ENCODE results near the gene SCAF1.
A peak's percentile ranks its signal among the peaks of the same experiment; 100 is the strongest.

The SCAF1 gene

GRCh38 chr19:49664171-49665035, 22.4 kb downstream of the SCAF1 start:
- no peaks in the 10 kb centered on the region for H3K9me3 ChIP-seq (ENCODE audit: control insufficient read depth, low read length)
- H3K4me3 ChIP-seq (ENCODE audit: low read depth, low read length), result peak overlapping the region; percentile 96
- peak overlapping the region; percentile 100 for H3K4me2 ChIP-seq (ENCODE audit: low read length)
- no peaks in the 10 kb centered on the region for H3K79me2 ChIP-seq
- H3K27ac ChIP-seq, result peak overlapping the region; percentile 92
- TF ChIP-seq, protein P1, sequence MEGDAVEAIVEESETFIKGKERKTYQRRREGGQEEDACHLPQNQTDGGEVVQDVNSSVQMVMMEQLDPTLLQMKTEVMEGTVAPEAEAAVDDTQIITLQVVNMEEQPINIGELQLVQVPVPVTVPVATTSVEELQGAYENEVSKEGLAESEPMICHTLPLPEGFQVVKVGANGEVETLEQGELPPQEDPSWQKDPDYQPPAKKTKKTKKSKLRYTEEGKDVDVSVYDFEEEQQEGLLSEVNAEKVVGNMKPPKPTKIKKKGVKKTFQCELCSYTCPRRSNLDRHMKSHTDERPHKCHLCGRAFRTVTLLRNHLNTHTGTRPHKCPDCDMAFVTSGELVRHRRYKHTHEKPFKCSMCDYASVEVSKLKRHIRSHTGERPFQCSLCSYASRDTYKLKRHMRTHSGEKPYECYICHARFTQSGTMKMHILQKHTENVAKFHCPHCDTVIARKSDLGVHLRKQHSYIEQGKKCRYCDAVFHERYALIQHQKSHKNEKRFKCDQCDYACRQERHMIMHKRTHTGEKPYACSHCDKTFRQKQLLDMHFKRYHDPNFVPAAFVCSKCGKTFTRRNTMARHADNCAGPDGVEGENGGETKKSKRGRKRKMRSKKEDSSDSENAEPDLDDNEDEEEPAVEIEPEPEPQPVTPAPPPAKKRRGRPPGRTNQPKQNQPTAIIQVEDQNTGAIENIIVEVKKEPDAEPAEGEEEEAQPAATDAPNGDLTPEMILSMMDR (IDR thresholded peaks at IDR 0.05), result no peak
- H2AFZ ChIP-seq, result peak overlapping the region; percentile 93
- peak overlapping the region; percentile 5 for H3K9ac ChIP-seq
- H3K27me3 ChIP-seq (ENCODE audit: control insufficient read depth, insufficient read depth, low read length), result no peaks in the 10 kb centered on the region
- H3K4me1 ChIP-seq, result no peaks in the 10 kb centered on the region
- no peaks in the 10 kb centered on the region for H3K36me3 ChIP-seq (ENCODE audit: control insufficient read depth, insufficient read depth, low read length)

GRCh38 chr19:49665036-49665350, 23.0 kb downstream of the SCAF1 start:
- peak overlapping the region; percentile 96 for H3K4me3 ChIP-seq (ENCODE audit: low read depth, low read length)
- TF ChIP-seq, protein P1 (IDR thresholded peaks at IDR 0.05), result no peak
- no peaks in the 10 kb centered on the region for H3K36me3 ChIP-seq (ENCODE audit: control insufficient read depth, insufficient read depth, low read length)
- no peaks in the 10 kb centered on the region for H3K79me2 ChIP-seq
- no peaks in the 10 kb centered on the region for H3K27me3 ChIP-seq (ENCODE audit: control insufficient read depth, insufficient read depth, low read length)
- no peaks in the 10 kb centered on the region for H3K9me3 ChIP-seq (ENCODE audit: control insufficient read depth, low read length)
- H3K4me2 ChIP-seq (ENCODE audit: low read length), result peak overlapping the region; percentile 100
- peak overlapping the region; percentile 5 for H3K9ac ChIP-seq
- H3K4me1 ChIP-seq, result no peaks in the 10 kb centered on the region
- H3K27ac ChIP-seq, result peak overlapping the region; percentile 92
- peak overlapping the region; percentile 93 for H2AFZ ChIP-seq

- Histone ChIP-seq H3K4me3 (ENCODE audit: low read depth, low read length) (peak within 1 kb of the TSS; percentile 96), H3K79me2 (no peaks in the 10 kb centered on the region), H3K27ac (peak within 1 kb of the TSS; percentile 92), H2AFZ (peak within 1 kb of the TSS; percentile 93), H3K4me1 (no peaks in the 10 kb centered on the region), H3K9me3 (ENCODE audit: control insufficient read depth, low read length) (no peaks in the 10 kb centered on the region), H3K9ac (peak within 1 kb of the TSS; percentile 38), H3K4me2 (ENCODE audit: low read length) (peak within 1 kb of the TSS; percentile 100), H3K36me3 (ENCODE audit: control insufficient read depth, insufficient read depth, low read length) (no peaks in the 10 kb centered on the region), H3K27me3 (ENCODE audit: control insufficient read depth, insufficient read depth, low read length) (no peaks in the 10 kb centered on the region)
- TF ChIP-seq, protein P1 (IDR thresholded peaks at IDR 0.05), result no peak
Measured at GRCh38 chr19:49665351-49666119, 23.5 kb downstream of the SCAF1 start, which contains the start of the genes BCL2L12 and IRF3. Gene BCL2L12, plus strand, starts transcription at chr19:49665933. Its CDS starts 760 bp downstream, at chr19:49666693. Gene IRF3, minus strand, starts transcription at chr19:49665857. Its CDS starts 1,019 bp downstream, at chr19:49664838.

DNA sequence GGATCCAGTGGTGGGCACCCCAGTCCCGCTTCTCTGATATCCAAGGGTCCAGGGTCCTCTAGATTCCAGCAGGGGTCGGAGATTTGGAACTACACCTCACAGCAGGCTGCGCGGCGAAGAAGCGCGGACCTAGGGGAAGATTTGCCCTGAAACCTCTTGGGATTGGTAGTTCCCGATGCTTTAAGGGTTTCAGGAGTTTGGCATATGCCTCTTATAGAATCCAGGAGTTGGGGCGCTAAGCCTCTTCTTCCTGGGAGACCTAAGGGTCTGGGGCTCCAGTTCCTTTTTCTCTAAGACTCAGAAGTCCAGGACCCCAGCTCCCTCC, 24.1 kb downstream of the SCAF1 start:
- H3K4me2 ChIP-seq (ENCODE audit: low read length), result peak overlapping the region; percentile 100
- H3K4me3 ChIP-seq (ENCODE audit: low read depth, low read length), result peak overlapping the region; percentile 96
- no peaks in the 10 kb centered on the region for H3K27me3 ChIP-seq (ENCODE audit: control insufficient read depth, insufficient read depth, low read length)
- H2AFZ ChIP-seq, result peak overlapping the region; percentile 93
- no peaks in the 10 kb centered on the region for H3K9me3 ChIP-seq (ENCODE audit: control insufficient read depth, low read length)
- H3K27ac ChIP-seq, result peak overlapping the region; percentile 92
- H3K36me3 ChIP-seq (ENCODE audit: control insufficient read depth, insufficient read depth, low read length), result no peaks in the 10 kb centered on the region
- H3K79me2 ChIP-seq, result no peaks in the 10 kb centered on the region
- TF ChIP-seq, protein P1 (IDR thresholded peaks at IDR 0.05), result no peak
- peak overlapping the region; percentile 38 for H3K9ac ChIP-seq
- no peaks in the 10 kb centered on the region for H3K4me1 ChIP-seq

All from parathyroid adenoma (tissue), 2 donors.